CD4-positive, alpha-beta T cell treated with Interleukin-17A for 4 hours (primary cell): ENCODE data around the gene DCLK1.
"Not testable (repeated sequence)": the region's sequence is repeated elsewhere in the genome, so short reads cannot be mapped to it uniquely, and the experiment has no call there.

Experiments
- DNase-seq: peaks from one replicate; pipeline ENCODE4 v3.0.0-alpha.2; 2020; ENCODE audit warnings: mixed read lengths

The DCLK1 gene

DNA sequence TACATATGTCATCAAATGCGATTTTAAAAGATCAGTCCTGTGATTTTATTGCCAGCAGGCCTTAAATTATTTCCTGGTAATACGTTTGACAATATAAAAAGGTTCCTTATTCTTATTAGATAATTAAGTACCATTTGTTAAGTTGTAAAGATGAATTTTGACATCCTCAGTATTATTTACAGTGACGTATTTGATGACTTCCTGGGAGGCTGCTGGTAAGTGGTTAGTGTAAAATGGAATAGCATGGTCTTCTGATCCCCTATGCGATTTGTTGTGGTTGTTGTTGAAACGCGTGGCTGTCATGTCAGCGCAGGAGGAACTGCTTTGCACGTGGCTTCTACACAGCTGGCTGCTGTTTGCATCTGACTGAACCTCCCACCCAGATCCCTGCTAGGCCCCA lies 99.7 kb downstream of the DCLK1 start:
- no peak for DNase-seq

DNA sequence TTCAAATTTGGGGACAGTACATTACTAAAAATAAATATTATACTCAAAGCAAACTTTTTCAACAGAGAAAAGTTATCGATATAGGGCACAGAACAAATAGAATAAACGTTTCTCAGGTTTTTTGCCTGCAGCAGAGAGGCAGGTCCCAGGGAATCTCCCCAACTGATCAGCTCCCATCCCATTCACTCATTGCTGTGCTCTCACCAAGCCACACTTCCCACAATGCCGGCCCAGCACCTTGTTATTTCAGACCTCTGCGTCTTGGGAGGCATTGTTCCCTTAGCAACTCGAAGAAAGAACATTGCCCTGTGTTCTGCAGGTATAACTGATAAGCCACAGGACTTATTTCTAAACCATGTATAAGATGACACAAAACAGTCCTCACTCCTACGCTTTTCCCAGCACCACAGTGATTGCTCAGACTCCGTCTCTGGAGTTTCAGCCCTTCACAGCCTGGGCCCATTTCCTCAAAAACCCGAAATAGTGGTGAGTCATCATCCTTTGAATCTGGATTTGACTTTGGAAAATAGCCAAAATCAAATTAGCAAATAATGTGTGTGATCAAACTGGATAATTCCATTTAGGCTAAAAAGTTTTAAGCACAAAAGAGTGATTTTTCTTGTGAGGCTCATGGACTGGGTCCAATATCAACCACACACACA lies 100.4 kb downstream of the DCLK1 start:
- DNase-seq, result no peak

DNA sequence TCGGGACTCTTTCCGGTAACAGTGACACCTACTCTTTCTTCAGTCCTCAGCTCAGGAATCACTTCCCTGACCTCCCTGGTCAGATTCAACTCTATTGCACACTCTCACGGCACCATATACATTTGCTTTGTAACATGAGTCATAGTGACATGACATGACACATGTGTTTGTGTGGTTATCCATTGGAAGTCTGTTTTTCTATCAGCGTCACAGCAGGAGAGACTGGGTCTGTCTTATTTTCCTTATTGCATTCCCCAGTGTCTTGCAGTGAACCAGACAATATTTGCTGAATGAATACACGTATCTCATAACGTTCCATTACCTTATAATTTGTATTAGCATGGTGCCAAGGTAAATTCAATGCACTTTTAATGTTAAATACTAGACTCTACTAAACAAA lies 102.0 kb downstream of the DCLK1 start:
- DNase-seq, result no peak

DNA sequence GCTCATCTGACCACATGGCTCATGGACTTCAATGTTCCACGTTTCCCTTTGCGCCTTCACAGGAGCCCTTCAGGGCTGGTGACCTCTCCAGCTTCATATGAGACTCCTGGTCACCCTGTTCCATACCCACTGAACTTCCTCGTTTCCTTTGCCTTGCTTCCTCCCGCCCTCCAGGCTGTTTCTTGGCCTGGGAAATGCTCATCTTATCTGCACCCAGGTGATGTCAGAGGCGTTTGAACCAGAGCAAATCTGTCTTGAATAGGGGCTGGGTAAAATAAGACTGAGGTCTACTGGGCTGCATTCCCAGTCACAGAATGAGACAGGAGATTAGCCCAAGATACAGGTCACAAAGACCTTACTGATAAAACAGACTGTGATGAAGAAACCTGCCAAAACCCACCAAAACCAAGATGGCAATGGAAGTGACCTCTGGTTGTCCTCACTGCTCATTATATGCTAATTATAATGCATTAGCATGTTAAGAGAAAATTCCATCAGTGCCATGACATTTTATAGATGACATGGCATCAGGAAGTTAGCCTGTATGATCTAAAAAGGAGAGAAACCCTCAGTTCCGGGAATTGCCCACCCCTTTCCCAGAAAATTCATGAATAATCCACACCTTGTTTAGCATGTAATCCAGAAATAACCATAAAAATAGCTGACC lies 102.7 kb downstream of the DCLK1 start:
- no peak for DNase-seq

DNA sequence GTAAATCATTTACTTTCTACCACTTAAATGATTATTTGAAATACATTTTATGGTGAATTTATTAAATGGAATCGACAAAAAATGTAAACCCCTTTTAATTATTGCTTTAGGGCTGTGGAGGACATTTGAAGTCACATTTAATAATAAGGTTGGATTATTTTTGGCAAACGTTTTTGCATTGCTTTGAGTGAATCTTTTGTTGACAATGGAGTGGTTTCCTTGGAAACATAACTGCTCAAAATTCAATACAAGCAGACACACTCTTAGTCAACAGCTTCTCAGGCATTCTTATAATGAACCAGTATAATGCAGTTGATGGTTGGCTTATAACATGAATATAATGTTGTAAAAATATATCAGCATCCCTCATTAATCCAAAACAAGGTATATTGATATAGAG lies 104.7 kb downstream of the DCLK1 start:
- no peak for DNase-seq

DNA sequence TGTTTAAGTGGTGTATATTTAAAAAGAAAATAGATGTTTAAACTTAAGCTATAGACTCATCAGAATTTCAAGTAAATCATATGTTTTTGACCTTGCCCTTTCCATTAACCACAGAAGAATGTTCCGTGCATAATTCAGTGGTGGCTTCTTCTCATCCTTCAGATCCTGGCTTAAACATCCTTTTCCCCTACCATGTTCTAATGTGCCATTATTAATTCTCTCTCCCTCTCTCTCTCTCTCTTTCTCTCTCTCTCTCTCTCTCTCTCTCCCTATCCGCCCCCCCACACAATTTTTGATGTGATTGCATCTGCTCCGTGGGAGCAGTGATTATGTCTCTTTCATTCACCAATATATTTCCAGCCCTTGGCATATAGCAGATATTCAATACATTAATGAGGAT lies 116.4 kb downstream of the DCLK1 start:
- DNase-seq, result no peak

DNA sequence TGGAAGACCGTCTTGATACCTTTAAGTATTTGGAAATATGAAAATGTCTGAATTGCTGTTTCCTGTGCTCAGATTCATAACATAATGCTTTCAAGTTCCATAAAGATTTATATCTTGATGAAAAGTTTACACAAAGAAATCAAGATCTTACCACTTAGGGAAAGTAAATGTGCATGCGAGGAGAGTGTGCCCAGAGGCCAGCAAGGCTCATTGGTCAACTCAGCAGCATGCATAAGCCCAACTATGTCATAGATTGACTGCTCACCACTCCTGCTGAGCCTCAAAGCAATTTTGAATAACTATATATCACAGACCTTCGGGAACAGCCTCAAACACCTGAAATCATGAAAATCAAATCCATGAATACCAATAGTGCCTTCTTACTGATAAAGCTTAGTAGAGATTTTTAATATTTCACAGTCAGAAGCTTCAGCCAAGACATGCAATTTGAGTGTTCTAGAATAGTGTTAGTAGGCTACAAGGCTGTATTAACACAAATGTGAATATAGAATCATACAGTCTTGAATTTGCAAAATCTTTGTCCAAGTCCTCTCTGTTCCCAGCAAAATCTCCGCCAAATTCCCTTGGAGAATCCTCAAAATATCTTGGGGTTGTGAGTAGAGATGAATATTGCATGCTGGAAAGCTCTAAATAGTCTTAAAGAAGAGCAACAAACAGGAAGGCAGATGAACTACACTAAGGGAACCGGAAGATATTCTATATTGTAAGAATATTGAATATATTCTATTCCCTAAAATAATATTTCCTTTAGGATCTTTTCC lies 124.1 kb downstream of the DCLK1 start:
- no peak for DNase-seq

DNA sequence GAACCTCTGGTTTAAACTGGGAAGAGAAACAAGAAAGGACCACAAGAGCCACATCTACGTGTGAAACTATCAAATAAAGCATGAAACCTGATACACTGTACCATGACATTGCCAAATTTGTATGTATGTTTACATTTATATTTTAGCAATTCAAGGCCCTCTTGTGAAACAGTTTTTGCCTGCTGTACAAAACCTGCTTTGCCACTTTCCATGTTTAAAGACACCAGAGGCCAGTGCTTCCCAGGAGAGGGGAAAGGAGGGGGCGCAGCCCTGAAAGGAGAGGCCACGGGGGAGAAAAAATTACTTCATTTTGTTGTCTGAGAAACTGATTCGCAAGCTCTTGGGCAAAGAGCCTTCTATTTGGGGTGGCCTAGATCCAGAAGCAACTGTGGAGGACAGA lies 124.8 kb downstream of the DCLK1 start:
- DNase-seq, result no peak

DNA sequence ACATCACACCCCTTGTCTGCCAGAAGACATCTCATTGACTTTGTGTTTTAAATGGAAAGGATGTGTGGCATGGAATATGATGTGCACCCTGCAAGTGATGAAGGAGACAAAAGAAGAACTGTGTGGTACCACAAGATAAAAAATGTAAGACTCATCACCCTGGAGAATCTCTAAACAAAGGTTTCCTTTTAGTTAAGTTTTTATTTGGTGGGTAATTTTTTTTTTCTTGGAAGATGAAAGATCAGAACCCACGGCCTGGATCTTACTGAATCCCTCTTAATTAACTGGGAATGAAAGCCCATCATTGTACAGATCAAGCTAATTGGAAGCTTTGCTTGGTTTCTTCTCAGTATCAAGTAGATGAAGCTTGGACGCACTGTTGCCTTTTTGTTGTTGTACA lies 129.6 kb downstream of the DCLK1 start:
- no peak for DNase-seq

DNA sequence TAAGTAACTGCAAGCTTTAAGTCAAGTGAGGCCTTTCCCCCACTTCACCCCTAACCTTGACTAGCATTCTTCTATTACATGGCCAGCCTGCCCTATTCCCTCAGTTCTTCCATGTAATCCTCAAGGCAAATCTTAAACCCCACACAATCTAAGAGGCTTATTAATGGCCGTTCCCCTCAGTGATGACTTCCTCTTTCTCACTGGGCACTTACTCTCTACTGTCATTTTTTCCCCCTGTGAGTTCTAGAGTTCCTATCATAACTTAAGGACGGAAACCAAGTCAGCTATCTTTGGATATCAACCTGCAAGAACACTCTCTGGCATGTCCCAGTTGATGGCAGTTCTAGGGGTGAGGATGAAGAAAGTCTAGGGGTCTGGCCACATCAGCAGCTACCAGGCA lies 131.2 kb downstream of the DCLK1 start:
- no peak for DNase-seq

DNA sequence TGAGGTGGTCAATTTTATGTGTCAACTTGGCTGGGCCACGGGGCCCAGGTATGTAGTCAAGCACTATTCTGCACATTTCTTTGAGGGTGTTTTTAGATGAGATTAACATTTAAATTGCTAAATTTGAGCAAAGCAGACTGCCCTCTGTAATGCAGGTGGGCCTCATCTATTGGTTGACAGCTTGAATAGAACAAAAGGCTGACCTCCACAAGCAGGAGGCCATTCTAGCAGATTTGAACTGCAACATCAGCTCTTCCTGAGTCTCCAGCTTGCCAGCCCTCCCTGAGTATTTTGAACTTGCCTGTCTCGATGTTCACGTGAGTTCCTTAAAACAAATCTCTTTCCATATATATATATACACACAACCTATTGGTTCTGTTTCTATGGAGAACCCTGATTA lies 134.8 kb downstream of the DCLK1 start:
- no peak for DNase-seq

DNA sequence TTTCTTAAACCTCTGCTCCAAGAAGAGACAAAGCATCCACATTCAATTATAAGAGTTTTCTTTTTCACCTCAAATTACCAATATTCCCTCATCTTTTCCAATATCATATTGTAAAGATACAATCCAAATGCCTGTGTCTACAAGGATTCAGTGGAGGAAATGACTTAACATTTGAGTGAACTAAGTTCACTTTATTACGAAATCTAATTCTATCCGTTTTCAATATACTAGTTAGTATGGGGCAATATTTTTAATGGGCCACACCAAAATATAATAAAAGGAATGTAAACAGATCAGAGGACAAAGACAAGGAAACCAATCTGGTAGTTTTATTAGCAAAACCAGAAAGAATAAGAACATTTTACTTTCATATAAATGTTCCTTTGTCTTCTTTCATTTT lies 136.0 kb downstream of the DCLK1 start:
- no peak for DNase-seq

DNA sequence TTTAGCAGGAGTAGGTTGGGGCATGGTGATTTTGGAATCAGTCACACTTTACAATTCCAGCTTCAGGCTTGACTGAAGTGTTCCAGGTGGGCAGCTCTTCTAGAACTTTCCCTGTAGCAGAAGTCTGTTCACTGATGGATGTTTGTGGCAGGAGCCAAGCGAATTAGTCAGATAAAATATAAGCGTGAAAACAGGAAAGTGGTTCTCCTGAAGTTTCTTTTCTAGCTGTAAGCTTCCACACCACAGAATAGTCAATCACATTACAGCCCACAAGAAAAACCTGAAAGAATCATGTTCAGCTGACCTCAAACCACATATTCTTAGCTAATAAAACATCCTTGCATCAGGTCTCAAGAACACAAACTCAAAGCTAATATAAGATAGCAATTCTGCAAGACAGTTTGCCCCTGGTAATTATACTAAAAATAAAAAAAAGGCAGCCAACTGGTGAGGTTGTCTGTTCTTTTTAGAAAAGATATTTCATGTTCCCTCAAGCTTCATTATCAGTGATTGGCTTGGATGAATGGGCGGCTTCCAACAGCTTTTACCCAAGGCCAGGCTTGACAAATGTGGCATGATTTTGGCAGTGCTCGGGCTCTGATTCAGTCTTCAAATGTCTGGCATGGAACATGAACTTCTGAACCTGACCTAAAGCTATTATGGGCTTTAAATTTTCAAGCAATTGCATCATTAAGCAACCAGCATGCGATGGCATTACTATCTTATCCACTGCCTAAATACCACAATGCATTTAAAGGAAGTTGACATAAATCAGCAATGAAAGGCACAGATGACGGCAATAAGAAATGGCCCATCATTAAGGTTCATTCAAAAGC lies 136.8 kb downstream of the DCLK1 start:
- DNase-seq, result no peak

DNA sequence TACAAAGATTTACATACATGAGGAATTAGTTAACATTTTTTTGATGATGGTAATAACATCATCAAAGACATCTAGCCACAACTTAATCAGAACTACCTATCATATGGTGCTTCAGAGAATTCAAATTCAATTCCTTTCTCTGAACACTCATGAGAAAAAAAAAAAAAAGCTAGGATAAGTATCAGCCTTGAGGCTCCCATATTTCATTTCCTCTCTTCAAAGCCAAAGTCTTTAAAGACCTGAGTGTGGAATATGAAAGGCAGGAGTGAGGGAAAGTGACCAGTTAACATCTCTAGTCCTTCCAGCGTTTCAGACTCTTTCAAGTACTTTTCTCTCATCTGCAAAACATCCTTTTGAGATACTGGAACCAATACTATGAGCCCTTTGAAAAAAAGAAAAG lies 137.5 kb downstream of the DCLK1 start:
- DNase-seq, result no peak

DNA sequence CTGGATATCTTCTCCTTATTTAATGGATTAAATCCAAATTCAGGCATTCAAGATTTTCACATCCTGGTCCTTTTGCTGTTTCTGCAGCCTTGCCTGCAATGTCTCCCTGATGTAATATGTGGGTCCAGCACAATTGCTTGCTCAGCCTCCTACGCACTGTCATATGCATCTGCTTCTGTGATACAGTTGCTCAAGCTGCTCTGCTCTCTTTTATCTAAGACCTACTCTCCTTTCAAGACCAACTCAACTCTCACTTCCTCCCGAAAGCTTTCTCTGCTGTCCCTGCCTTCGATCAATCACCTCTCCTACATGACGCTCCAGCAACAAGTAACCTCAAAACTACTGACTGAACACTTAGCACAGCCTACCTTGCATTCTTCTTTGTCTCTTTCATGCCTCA lies 138.2 kb downstream of the DCLK1 start:
- DNase-seq, result no peak

DNA sequence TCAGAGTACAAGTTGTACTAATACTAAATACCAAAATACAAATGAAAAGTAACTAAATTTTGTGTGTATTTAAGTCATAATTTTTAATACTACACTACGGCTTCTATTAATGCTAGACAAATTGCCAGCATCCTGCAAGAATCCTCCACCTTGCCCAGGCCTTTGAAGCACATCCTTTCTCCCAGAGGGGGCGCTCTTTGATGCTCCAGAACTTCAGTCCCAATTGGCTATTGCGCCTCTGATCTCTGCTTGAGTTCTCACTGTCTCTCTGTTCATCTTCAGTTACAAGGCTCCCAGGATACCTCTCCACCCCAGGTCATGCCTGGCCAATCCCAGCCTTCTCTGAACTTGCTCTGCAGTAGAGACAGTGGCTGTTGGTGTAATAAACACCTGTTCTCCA lies 141.0 kb downstream of the DCLK1 start:
- no peak for DNase-seq

DNA sequence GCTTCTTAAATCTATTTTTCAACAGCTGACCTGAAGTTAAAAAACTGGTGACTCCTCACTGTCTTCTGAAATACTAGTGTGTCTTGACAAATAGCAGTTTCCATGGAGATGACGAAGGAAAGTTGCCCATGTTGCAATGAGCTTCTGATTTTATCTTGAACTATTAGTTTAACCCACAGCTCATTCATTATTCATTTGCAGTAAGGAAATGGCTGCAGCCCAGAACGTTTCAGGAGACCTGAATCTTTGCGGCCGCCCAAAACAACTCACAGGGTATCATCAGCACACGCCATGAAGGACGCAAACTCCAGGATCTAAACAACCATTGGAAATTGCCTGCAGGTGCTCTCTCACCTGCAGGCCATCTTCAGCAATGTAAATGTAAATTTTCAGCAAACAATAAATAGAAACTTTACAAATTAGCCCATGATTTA lies 142.5 kb downstream of the DCLK1 start:
- DNase-seq, result no peak

DNA sequence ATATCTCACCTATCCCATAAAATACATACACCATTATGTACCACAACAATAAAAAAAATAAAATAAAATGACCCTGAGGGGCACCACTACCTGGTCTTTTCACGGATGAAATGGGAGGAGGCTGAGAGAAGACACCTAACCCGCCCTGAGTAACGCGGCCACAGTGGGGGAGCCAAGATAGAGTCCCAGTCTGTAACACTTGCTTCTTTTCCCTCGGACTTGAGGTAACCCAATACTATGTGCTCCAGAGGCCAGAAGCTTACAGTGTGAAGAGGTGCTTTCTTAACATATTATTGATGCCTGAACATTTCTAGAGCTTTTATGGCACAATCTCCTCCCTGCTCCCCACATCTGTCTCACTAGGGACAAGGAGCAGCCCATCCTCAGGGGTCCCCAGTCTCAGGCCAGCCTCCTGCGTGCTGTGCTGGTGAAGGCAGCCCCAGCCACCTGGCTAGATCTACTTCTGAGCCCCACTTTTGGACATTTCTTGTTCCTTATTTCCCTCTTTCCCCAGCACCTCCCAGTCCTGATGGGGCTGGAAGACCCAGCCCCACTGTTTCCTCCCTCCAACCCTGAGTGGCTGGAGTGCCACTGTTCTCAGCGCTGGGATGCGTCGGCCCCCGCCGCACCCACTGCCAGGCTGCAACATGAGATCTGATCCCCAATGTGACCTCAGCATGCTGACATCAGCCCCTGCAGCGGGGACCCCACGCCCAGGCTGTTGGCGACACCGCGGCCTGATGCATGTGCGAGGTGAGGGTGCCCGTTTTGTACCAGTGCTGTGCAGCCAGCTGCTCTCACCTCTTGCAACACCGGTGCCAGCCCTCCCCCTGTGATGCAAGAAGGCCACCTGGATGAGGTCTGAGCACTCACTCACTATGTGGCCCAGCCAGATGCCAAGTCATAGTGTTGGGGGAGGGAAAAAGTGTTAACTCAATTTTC lies 143.3 kb downstream of the DCLK1 start:
- no peak for DNase-seq

DNA sequence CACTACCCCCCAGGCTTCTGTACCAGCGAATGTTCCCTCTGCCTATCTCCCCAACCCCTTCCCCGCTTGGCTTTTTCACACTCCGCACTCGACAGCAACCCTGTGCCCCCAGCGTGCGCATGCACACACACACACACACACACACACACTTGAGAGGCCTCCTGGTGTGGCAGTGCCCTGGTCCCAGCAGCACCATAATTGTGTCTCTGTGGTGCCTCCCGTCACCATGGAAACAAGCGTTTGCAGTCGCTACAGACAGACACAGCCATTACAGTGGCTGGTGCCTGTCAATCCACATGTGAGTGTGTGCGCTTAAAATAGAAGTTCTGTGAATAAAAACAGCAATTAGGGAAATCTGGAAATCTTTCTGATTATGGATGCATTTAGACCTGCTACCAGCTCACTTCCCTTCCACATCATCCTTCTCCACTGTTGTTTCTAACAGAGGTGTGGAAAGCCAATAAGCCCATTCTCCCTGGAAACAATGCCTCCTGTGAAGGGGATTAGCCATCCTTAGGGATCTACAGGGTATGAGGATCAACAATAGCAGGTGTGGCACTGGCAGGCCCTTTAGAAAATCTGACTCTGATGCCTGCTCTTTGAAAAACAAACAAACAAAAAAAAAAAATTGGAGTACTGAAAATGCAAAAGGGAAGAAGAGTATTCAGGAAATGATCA lies 146.3 kb downstream of the DCLK1 start:
- no peak for DNase-seq

DNA sequence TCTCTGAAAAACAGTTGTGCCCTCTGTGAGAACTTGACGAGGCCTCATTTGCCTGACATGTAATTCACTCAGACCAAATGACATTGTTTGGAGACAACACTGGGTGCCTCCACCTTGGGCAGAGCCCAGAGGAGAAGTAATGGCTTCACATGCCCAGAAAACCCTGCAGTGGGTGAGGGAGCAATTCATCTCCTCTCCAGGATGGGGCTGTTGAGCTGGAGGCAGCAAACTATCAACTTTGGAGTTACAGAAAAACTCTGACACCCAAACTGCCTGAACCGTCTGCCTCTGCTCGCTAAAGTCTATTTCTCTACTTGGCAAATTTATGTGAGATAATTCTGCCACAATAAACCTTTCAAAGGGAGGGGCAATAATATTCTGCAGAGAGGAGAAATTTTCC lies 146.9 kb downstream of the DCLK1 start:
- DNase-seq, result no peak

DNA sequence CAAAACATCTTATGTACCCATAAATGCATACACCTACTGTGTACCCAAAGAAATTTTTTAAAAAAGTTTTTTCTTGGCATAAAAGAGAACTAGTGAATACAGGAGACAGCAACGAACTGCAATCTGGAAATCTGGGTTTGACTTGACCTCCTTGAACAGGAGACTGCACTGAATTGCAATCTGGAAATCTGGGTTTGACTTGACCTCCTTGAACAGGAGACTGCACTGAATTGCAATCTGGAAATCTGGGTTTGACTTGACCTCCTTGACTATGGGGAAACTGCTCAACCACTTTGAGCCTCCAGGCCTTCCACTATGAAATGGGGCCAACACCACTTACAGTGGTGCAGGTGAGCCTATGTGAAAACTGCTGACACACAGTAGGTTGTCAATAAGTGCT lies 147.5 kb downstream of the DCLK1 start:
- DNase-seq, result not testable (repeated sequence)

DNA sequence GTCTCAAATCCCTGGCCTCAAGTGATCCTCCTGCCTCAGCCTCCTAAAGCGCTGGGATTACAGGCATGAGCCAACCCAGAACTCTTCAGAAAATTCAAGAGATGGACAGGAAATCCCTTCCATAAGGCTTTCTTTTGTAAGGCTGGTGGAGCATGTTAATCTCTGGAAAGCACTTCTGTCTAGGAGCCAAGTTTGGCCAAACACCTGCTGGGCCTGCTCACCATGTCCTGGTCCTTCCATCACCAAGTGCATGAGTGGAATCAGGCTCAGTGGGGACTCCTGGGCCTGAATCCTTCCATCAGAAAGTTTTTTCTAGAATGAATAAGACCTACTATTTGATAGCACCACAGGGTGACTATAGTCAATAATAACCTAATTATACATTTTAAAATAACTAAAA lies 148.0 kb downstream of the DCLK1 start:
- no peak for DNase-seq
